Measurements from ENCODE around the gene MAD1L1. TPM values are rescaled to one million over a fixed set of nuclear protein-coding genes. Genes with fewer than 3 reads are reported as not detected.

Gene MAD1L1
- total RNA-seq, 2 donors from 2014 or later: 59.1 to 61.4 TPM

DNA sequence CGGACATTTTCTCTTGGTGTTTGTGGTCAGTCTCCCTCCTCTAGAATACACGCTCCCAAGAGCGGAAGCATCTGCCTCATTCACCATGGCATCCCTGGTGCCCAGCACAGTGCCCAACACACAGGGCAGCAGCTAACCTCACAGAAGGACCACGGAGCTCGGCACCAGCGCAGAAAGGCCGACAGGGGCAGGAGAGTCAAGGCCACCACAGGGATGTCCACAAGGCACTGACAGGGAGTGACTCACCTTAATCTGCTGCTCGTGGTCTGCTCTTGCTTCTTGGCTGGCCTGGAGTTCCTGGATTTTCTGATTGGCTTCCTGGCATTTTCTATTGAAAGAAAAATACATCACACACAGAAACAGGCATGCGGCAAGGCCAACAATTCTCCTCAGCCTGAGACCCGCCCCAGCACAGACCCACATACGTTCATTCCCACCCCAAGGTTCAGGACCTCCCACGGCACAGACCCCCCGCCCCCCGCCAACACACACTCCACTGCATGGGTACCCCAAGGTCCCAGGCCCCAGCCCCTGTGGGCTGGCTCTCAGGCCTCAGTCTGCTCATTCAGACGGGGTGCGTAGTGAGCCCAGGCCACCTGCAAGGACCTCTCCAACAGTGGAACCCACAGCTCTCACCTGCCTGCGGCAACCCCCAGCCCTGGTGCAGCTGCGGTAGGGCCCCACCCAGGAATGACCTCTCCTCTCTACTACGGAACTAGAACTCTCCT is 14.9 kb downstream of the MAD1L1 start:
- WGBS, 2 experiments (ENCODE audit: insufficient coverage in 1 of 2, insufficient read length in 1 of 2): 91 to 92% methylated on average over 12 to 19 of the region's 19 CpGs

DNA sequence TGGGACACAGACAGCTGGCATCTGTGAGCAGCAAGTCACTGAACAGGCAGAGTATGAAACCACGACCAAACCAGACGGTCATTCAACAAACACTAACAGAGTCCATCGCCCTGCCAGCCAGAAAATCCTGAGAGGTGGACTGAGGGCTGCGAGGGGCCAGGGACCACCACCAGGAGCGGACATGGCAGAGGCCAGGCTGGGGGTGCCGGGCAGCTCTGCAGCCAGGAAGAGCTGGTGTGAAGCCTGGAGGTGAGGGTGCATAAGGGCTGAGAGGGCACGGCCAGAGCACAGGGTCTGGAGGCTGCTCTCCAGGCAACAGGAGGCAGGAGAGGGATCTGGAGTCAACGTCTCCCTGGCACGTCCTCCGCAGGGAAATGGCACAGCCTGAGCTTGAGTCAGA is 15.5 kb downstream of the MAD1L1 start:
- Mint-ChIP-seq H3K9me3 (no peaks in the 10 kb centered on the region), H3K4me1 (peaks cover 5% of the 10 kb centered on the region), H3K4me3 (no peak overlapping the region), H3K27ac (no peak overlapping the region), H3K36me3 (ENCODE audit: low read depth) (peaks cover 74% of the 10 kb centered on the region), H3K27me3 (ENCODE audit: insufficient read depth) (no peaks in the 10 kb centered on the region)
- Histone ChIP-seq H3K9ac (ENCODE audit: extremely low read depth, low read length, poor library complexity, severe bottlenecking) (no peak overlapping the region), H3K9me3 (ENCODE audit: control insufficient read depth, low read length) (no peaks in the 10 kb centered on the region), H3K4me1 (ENCODE audit: control insufficient read depth, insufficient read depth, low read length) (no peaks in the 10 kb centered on the region), H3K36me3 (ENCODE audit: control insufficient read depth, insufficient read depth, low read length) (peaks cover 74% of the 10 kb centered on the region), H3K4me3 (ENCODE audit: low read length) (no peak overlapping the region), H3K27ac (ENCODE audit: low read depth, low read length) (no peak overlapping the region), H3K27me3 (ENCODE audit: control insufficient read depth, insufficient read depth, low read length, poor library complexity, severe bottlenecking) (no peaks in the 10 kb centered on the region)
- WGBS, 2 experiments (ENCODE audit: insufficient coverage in 1 of 2, insufficient read length in 1 of 2): 89 to 91% methylated on average over 6 to 10 of the region's 10 CpGs
- no peak for DNase-seq
- TF ChIP-seq, protein P1, sequence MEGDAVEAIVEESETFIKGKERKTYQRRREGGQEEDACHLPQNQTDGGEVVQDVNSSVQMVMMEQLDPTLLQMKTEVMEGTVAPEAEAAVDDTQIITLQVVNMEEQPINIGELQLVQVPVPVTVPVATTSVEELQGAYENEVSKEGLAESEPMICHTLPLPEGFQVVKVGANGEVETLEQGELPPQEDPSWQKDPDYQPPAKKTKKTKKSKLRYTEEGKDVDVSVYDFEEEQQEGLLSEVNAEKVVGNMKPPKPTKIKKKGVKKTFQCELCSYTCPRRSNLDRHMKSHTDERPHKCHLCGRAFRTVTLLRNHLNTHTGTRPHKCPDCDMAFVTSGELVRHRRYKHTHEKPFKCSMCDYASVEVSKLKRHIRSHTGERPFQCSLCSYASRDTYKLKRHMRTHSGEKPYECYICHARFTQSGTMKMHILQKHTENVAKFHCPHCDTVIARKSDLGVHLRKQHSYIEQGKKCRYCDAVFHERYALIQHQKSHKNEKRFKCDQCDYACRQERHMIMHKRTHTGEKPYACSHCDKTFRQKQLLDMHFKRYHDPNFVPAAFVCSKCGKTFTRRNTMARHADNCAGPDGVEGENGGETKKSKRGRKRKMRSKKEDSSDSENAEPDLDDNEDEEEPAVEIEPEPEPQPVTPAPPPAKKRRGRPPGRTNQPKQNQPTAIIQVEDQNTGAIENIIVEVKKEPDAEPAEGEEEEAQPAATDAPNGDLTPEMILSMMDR (conservative IDR thresholded peaks at IDR 0.05): no peak

More for the DNA sequence above, 14.9 kb downstream of the MAD1L1 start:
- peaks cover 68% of the 10 kb centered on the region for H3K36me3 ChIP-seq (ENCODE audit: control insufficient read depth, insufficient read depth, low read length)
- Mint-ChIP-seq H3K4me3 (no peak overlapping the region), H3K27me3 (ENCODE audit: insufficient read depth) (no peaks in the 10 kb centered on the region), H3K4me1 (peaks cover 5% of the 10 kb centered on the region), H3K36me3 (ENCODE audit: low read depth) (peaks cover 74% of the 10 kb centered on the region), H3K27ac (no peak overlapping the region), H3K9me3 (no peaks in the 10 kb centered on the region)
- no peak for DNase-seq
- H3K27me3 ChIP-seq (ENCODE audit: control insufficient read depth, insufficient read depth, low read length, poor library complexity, severe bottlenecking): no peaks in the 10 kb centered on the region
- no peaks in the 10 kb centered on the region for H3K4me1 ChIP-seq (ENCODE audit: control insufficient read depth, insufficient read depth, low read length)
- TF ChIP-seq, protein P1 (conservative IDR thresholded peaks at IDR 0.05): no peak
- H3K9me3 ChIP-seq (ENCODE audit: control insufficient read depth, low read length): no peaks in the 10 kb centered on the region
- H3K9ac ChIP-seq (ENCODE audit: extremely low read depth, low read length, poor library complexity, severe bottlenecking): no peak overlapping the region
- no peak overlapping the region for H3K27ac ChIP-seq (ENCODE audit: low read depth, low read length)
- no peak overlapping the region for H3K4me3 ChIP-seq (ENCODE audit: low read length)

DNA sequence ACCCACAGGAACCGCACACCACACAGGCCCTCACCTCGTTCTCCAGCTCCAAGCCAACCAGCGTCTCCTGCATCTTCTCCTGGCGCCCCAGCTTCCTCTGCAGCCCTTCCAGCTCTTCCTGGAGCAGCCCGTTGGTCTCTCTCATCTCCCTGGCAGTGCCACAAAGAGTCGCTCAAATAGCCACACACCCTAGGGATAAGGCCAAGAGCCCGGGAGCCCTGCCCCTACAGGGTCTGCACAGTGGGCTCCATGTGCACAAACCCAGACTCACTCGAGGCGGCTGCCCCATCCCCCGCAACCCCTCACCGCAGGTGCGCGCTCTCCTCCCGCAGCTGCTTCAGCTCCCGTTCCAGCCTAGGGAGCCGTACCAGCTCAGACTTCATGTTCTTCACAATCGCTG is 16.9 kb downstream of the MAD1L1 start:
- Mint-ChIP-seq H3K27ac (no peak overlapping the region), H3K36me3 (ENCODE audit: low read depth) (peaks cover 79% of the 10 kb centered on the region), H3K4me3 (no peak overlapping the region), H3K27me3 (ENCODE audit: insufficient read depth) (no peaks in the 10 kb centered on the region), H3K9me3 (no peaks in the 10 kb centered on the region), H3K4me1 (no peaks in the 10 kb centered on the region)
- H3K4me1 ChIP-seq (ENCODE audit: control insufficient read depth, insufficient read depth, low read length): no peaks in the 10 kb centered on the region
- no peak overlapping the region for H3K27ac ChIP-seq (ENCODE audit: low read depth, low read length)
- peaks cover 72% of the 10 kb centered on the region for H3K36me3 ChIP-seq (ENCODE audit: control insufficient read depth, insufficient read depth, low read length)
- no peak overlapping the region for H3K9ac ChIP-seq (ENCODE audit: extremely low read depth, low read length, poor library complexity, severe bottlenecking)
- TF ChIP-seq, protein P1 (conservative IDR thresholded peaks at IDR 0.05): no peak
- no peaks in the 10 kb centered on the region for H3K9me3 ChIP-seq (ENCODE audit: control insufficient read depth, low read length)
- no peaks in the 10 kb centered on the region for H3K27me3 ChIP-seq (ENCODE audit: control insufficient read depth, insufficient read depth, low read length, poor library complexity, severe bottlenecking)
- no peak for DNase-seq
- 96 to 98% methylated on average over 17 of the region's 17 CpGs for WGBS, 2 experiments (ENCODE audit: insufficient coverage in 1 of 2, insufficient read length in 1 of 2)
- no peak overlapping the region for H3K4me3 ChIP-seq (ENCODE audit: low read length)

All from endodermal cell (in vitro differentiated cells).